H54 (cell line): ENCODE measurements around the gene BACH2.

ENCODE experiments used
- DNase-seq: peaks from one replicate; pipeline ENCODE4 v3.0.0; 2011; ENCODE audit warnings: low spot score, mixed read lengths; ENCODE audit not compliant: insufficient read length
- FAIRE-seq: peaks from 3 replicates; lab custom pipeline; 2011; peaks lifted over from hg19 to GRCh38; lab: Jason Lieb, UNC
- POLR2A ChIP-seq: IDR thresholded peaks from 2 replicates; pipeline ENCODE4 v1.6.1; 2011; ENCODE audit warnings: low read depth, mild to moderate bottlenecking, low read length

The BACH2 gene

DNA sequence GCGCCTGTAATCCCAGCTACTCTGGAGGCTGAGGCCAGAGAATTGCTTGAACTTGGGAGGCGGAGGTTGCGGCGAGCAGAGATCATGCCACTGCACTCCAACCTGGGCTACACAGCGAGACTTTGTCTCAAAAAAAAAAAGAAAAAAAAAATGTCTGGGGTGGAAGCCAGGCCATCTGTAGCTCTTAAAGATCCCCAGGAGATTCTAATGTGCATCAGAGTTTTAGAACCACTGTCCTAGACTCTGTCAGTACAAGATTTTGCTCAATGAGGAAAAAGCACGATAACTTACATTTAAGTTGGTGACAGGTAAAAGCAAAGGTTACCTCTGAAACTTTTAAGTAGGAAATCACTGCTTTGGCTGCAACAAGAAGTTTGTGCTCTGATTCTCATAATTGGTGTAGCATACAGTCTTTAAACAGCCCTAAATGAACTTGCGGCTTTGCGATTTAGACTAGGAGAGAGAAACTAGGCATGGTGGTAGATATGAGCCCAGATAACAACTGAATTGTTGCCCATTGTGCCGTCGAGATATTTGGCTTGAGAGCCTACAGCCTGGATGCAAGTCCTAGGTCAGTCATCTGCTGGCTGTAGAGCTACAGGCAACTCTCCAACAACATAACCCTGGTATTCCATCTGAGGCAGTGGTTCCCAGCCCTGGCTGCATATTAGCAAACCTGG lies 67.2 kb downstream of the BACH2 start:
- DNase-seq (no peak), FAIRE-seq (no peak)
- no peak for TF ChIP-seq POLR2A

DNA sequence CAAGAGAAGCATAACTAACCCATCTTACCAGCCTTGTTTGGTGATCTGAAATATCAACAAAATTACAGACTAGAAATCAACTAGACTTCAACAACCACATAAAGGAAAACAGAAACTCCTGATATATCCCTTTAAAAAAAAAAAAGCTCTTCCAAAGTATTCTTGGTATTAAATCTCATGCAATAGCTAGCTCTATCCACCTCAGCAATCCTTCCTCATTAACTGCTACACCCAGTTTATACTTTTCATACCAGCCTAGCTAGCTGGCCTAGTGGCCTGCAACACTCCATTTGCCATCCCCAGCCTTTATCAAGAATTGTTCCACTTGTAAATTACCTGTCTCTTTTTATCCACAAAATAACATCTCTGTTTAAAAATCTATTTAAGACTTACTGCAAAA lies 69.0 kb downstream of the BACH2 start:
- no peak for FAIRE-seq
- no peak for DNase-seq
- no peak for TF ChIP-seq POLR2A

DNA sequence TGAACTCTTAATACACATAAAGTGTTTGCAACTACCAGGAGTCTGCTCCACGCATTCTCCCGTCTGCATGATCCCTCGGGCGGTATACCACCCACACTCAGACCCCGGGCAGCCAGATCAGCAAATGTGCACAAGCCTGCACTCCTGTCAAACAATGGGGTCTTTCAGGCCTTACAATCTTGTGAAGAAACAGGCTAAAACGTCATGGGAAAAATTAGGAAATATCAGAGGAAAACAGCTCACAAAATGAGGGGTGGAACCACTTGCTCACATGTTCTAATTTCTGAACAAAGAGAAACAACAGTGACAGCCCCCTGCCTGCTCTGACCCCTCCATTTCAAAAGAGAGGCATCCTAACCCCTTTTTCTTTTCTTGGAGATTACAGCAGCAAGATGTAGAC lies 69.4 kb downstream of the BACH2 start:
- DNase-seq: no peak
- FAIRE-seq: no peak
- TF ChIP-seq POLR2A: no peak

DNA sequence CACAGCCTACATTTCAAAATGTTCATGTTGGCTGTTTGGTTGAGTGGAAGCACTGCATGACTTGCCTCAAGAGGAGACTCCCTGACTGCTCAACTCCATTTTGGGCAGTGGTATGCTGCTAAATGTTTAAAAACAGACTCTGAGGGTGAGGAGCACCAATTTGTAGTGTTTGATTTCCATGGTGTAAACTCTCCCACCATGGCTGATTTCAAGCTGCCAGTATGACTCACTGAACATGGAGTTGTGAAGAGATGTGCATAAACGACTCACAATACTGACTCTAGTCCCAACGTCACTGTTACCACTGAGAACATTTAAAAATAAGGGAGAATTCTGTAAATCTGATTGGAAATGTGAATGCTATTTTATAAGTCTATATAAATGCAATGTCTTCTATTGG lies 70.4 kb downstream of the BACH2 start:
- no peak for TF ChIP-seq POLR2A
- FAIRE-seq: no peak
- no peak for DNase-seq

DNA sequence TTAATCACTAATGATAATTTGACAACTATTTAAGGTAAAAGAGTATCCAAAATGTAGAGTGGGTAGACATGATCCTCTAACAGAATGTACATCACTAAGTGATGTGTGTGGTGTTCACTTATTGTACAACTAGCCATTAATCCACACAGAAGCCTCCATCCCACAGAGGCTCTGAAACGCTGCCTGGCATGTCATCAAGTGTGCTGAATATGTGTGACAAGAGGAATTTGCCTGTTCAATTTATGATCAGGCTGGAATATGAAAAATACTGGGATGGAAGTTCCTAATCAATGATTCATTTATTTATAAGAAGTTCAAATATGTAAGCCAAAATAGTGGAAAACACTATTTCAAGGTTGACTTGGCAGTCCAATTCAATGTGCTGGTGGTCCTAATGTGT lies 72.4 kb downstream of the BACH2 start:
- FAIRE-seq: no peak
- no peak for TF ChIP-seq POLR2A
- DNase-seq: no peak

DNA sequence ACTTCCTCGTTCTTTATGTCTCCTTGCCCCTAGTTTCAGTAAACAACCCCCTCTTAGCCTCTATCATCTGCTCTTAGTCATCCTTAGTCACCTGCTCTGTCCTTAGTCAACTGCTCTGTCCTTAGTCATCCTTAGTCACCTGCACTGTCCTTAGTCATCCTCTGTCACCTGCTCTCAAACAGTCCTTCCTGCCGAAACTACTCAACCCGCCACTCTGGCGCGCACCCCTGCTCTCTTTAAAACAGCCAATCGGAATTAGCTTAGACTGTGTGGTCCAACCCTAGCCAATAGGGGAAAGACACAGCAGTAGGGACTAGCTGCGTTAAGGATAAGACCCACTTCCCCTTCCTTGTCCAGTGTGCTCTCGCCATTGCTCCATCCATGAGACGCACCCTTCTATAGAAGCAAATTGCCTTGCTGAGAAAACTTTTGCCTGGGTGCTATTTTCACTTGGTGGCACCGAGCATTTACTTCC lies 73.9 kb downstream of the BACH2 start:
- DNase-seq: no peak
- FAIRE-seq: no peak
- no peak for TF ChIP-seq POLR2A

DNA sequence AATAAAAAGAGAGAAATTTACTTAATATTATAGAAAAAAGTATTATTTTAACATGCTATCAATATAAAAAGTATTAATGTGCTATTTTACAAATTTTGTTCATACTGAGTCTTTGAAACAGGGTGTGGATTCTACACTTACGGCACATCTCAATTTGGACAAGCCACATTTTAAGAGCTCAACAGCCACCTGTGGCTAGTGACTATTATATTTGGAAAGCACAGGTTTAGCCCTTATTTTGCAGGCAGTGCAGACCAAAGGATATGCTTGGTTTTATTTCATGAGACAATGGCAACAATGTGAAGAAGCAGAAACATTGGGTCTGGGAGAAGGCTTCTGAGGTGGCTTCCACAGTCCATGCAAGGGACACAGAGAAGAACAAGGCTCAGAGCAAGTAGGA lies 74.6 kb downstream of the BACH2 start:
- DNase-seq (no peak), FAIRE-seq (no peak)
- TF ChIP-seq POLR2A: no peak

DNA sequence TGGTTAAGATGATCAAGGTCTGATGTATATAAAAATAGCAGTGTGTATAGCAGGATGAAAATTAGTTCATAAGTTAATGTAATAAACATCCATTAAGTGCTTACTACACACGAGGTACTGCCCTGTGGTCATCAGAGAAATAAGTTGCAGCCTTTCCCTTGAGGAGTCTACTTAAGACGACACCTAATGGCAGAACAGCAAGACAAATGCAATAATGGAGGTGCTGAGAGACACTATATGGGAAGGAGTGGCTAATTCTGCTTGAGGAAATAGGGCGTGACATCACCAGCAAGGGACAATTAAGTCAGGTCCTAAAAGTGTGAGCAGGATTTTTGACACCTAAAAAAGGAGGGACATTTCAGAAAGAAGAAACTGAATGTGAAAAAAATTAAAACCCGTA lies 75.2 kb downstream of the BACH2 start:
- TF ChIP-seq POLR2A: no peak
- FAIRE-seq: no peak

DNA sequence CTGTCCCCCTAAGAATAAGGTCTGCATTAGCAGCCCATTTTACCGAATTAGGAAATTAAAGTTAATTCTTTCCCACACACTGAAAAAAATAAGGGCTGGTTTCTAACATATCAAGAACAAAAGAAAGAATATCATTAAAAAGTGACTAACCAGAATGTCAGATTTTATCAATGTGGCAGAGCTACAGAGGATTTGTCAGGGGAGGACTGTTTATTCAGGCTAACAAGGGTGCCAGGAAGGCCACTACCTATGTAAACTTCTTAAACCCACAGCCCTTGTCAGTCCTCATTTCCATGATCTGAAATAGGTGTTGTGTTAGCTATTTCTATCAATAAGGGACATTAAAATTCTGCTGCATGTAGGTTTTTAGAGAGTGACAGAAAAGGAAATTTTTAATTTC lies 76.4 kb downstream of the BACH2 start:
- FAIRE-seq (no peak), DNase-seq (no peak)
- no peak for TF ChIP-seq POLR2A

More for the DNA sequence above, 75.2 kb downstream of the BACH2 start:
- no peak for DNase-seq

DNA sequence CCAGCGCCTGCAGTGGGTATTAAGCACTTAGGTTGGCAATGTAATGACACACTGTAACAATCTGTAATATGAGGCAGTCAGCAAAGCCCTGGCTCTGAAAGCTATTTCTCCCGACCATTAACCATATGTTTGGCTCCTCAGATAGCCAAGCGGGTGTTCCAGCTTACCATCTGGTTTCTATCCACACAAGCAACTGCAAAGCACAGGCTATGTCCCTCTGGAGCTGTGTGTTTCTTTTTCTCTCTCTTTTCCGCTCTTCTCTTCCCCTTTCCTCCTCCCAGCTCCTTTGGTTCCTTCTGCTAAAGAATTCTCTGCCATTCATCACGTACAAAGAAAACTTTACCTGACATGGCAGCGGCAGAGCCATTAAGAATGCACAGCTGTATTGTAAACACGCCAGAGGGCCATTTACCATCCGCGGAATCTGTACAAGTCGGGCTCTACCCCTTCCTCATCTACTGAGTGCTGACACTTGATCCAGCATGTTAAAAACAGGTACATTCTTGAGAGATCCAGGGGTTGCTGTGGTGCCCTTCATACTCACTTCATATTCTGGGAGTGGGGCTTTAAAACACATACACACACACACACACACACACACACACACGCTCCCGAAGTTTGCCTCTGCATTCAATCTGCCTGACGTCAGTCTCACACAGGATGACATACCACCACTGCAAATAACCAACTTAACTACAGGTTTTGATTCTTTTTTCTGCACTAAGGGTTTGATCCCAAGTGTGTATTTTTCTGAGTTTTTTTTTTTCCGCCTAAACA lies 77.2 kb downstream of the BACH2 start:
- FAIRE-seq (no peak), DNase-seq (no peak)
- no peak for TF ChIP-seq POLR2A

DNA sequence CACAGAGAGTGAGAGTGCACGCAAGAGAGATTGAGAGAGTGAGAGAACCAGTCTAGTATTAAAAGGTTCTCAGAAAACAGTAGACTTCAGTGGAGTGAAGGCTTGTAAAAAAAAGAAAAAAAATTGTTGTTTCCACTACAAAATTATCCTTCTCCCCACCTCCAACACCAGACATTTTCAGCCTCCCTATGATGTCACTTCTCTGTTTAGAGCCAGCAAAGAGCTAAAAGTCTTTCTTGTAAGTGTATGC lies 77.8 kb downstream of the BACH2 start:
- no peak for FAIRE-seq
- TF ChIP-seq POLR2A: no peak
- DNase-seq: no peak

DNA sequence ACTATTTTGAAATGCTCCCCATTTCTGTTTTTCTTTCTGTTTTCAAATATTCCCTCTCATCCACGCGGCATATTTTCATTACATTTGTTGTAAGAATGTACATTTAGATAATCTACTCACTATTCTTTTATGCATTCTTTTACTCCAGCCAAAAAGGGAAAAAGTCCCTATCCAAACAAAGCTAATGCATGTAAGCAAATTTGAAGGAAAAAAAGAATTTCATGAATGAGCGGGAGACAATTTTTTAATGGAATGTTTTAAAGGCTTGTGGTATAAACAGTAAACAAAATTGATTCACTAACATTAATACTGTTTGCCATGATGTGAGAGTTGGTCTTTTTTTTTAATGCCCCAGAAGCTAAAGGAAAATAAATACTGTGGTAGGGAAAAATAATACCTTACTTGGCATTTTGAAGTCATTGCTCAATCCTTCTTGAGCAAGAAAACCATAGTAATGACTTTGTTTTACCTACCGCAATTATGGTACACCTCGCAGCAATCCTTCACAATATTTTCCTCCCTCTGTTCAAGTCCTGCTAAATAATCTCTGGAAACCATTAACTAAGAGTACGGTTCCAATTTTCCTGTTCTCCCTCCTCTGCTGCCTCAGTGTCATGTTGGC lies 79.0 kb downstream of the BACH2 start:
- FAIRE-seq (no peak), DNase-seq (no peak)
- TF ChIP-seq POLR2A: no peak

DNA sequence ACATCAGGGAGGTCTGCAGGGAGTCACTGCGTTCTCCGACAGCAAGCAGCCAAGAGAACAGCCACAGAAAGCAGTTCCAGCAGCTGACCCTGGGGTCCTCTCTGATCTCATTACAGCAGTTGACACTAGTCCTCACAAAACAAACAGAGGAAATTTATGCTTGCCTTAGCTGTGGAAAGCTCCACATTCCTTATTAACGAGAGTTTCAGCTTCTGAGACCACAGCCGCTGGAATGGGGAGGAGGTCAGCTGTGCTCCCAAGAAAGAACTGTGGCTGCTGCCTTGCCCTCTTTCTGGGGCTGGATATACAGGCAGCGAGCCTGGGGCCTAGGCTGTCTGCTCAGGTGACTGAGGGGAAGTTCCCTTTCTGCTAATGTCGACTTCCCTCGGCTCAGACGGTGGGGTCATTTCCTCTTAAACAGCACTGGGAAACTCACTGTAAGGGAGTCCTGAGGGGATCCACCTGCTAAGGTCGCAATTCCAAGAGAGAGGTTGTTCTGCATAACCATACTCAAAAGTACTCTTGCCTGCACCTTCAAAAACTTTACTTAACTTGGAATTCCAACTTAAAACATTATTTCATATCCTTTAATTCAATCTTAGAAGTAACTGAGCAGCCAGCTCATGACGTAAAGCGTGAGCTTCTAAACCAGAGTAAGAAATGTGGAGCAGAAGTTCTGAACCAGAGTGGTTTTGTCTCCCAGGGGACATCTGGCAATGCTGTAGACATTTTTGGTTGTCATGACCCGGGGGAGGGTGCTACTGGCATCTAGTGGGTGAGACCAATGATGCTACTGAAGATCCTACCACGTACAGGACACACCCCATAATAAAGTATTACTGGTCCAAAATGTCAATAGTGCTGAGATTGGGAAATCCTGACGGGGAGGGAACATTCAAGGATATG lies 80.3 kb downstream of the BACH2 start:
- DNase-seq: no peak
- no peak for TF ChIP-seq POLR2A
- no peak for FAIRE-seq

DNA sequence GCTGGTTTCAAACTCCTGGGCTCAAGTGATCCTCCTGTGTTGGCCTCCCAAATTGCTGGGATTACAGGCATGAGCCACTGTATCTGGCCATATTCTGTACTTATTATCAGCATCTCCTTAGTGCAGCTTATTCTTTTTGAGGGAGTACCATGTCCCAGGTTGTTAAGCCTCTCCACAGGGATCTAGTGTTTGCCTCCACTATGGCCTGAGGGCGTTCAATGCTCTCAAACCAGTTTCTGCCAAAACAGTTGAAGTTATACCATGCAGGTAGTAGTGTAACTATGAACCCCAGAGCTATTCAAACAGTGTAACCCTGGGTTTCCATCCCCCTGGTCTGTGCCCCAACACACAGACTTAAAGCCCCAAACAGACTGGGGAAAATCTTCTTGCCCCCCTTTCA lies 81.7 kb downstream of the BACH2 start:
- DNase-seq: no peak
- FAIRE-seq: no peak
- TF ChIP-seq POLR2A: no peak
